ENCODE measurements around the gene IRF9. TPM values are rescaled to one million over a fixed set of nuclear protein-coding genes. Genes with fewer than 3 reads are reported as not detected.

IRF9 gene
- total RNA-seq, 1 donor, result 63.1 TPM

DNA sequence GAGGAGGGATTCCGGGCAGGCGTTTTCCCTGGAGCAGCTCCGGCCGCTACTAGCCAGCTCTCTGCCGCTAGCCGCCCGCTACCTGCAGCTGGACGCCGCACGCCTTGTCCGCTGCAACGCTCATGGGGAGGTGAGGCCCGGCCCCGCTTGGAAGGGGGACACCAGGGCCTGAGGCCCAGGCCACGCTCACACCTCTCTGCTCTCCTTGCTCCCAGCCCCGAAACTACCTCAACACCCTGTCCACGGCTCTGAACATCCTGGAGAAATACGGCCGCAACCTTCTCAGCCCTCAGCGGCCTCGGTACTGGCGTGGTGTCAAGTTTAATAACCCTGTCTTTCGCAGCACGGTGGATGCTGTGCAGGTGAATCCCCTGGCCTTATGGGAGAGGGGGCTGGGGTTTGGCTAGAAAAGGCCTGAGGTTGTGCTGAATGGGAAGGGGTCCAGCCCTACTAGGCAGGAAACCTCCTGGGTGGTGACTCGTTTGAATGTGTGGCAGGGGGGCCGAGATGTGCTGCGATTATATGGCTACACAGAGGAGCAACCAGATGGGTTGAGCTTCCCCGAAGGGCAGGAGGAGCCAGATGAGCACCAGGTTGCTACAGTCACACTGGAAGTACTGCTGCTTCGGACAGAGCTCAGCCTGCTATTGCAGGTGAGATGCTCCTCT lies 13.2 kb upstream of the IRF9 start:
- TF ChIP-seq, protein P1, sequence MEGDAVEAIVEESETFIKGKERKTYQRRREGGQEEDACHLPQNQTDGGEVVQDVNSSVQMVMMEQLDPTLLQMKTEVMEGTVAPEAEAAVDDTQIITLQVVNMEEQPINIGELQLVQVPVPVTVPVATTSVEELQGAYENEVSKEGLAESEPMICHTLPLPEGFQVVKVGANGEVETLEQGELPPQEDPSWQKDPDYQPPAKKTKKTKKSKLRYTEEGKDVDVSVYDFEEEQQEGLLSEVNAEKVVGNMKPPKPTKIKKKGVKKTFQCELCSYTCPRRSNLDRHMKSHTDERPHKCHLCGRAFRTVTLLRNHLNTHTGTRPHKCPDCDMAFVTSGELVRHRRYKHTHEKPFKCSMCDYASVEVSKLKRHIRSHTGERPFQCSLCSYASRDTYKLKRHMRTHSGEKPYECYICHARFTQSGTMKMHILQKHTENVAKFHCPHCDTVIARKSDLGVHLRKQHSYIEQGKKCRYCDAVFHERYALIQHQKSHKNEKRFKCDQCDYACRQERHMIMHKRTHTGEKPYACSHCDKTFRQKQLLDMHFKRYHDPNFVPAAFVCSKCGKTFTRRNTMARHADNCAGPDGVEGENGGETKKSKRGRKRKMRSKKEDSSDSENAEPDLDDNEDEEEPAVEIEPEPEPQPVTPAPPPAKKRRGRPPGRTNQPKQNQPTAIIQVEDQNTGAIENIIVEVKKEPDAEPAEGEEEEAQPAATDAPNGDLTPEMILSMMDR (IDR thresholded peaks at IDR 0.05; ENCODE audit: insufficient read depth, low read length), result no peak

DNA sequence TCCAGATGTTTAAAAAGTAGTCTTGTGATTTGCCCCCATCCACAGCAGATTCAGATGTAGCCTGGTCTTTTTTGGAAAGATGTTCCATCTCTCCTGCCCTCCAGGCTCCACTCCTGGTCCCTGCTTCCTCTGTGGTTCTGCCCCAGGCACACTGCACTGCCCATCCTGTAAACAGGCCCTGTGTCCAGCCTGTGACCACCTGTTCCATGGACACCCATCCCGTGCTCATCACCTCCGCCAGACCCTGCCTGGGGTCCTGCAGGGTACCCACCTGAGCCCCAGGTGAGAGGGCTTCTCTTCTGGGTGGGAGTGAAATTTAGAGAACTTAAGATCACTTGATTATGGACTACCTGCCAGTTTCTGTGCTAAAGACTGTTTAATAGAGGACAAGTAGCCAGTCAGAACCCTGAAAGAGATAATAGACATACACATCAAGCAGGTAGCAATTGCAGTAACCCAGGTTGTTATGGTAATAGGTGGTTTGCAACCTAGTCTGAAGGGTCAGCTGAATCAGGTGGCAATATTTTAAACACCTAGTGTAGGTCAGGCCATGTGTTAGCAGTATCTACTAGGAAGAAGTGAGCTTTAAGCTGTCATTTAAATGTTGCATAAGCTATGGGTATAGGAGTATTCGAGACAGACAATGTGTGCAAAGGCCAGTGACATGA lies 11.6 kb upstream of the IRF9 start:
- H3K4me3 ChIP-seq (ENCODE audit: low read depth, low read length), result no peak overlapping the region
- DNase-seq (ENCODE audit: low read depth), result no peak
- TF ChIP-seq, protein P1 (IDR thresholded peaks at IDR 0.05; ENCODE audit: insufficient read depth, low read length), result no peak

More for the DNA sequence above, 13.2 kb upstream of the IRF9 start:
- H3K4me3 ChIP-seq (ENCODE audit: low read depth, low read length), result peak overlapping the region; percentile 89
- DNase-seq (ENCODE audit: low read depth), result no peak

GRCh38 chr14:24150061-24150460 lies 11.0 kb upstream of the IRF9 start:
- no peak for DNase-seq (ENCODE audit: low read depth)
- TF ChIP-seq, protein P1 (IDR thresholded peaks at IDR 0.05; ENCODE audit: insufficient read depth, low read length), result no peak
- H3K4me3 ChIP-seq (ENCODE audit: low read depth, low read length), result no peak overlapping the region

DNA sequence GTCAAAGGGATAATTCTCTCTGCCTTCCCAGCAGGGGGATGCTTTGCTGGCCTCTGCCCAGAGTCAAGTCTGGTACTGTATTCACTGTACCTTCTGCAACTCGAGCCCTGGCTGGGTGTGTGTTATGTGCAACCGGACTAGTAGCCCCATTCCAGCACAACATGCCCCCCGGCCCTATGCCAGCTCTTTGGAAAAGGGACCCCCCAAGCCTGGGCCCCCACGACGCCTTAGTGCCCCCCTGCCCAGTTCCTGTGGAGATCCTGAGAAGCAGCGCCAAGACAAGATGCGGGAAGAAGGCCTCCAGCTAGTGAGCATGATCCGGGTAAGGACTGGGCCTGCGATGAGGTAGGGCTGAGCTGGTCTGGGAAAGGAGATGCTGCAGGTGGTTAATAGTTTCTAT lies 10.5 kb upstream of the IRF9 start:
- TF ChIP-seq, protein P1 (IDR thresholded peaks at IDR 0.05; ENCODE audit: insufficient read depth, low read length), result no peak
- no peak overlapping the region for H3K4me3 ChIP-seq (ENCODE audit: low read depth, low read length)
- DNase-seq (ENCODE audit: low read depth), result no peak

- H3K4me3 ChIP-seq (ENCODE audit: low read depth, low read length), result no peak overlapping the region
- TF ChIP-seq, protein P1 (IDR thresholded peaks at IDR 0.05; ENCODE audit: insufficient read depth, low read length), result no peak
- DNase-seq (ENCODE audit: low read depth), result no peak
Observed at GRCh38 chr14:24150993-24151392, 10.1 kb upstream of the IRF9 start.

DNA sequence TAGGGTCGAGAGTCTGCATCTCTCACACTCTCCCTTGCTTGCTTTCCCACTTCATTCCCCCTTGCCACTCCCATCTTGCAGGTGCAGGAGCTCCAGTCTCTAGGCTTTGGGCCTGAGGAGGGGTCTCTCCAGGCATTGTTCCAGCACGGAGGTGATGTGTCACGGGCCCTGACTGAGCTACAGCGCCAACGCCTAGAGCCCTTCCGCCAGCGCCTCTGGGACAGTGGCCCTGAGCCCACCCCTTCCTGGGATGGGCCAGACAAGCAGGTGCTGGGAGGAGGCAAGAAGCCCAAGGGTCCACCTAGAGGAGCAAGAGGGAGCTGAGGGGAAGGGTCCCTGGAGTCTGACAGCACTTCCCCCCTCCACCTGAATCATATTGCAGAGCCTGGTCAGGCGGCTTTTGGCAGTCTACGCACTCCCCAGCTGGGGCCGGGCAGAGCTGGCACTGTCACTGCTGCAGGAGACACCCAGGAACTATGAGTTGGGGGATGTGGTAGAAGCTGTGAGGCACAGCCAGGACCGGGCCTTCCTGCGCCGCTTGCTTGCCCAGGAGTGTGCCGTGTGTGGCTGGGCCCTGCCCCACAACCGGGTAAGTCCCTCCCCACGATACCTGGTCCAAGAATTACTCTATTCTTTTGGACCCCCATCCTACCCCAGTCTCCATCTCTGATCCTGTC lies 9.5 kb upstream of the IRF9 start:
- TF ChIP-seq, protein P1 (IDR thresholded peaks at IDR 0.05; ENCODE audit: insufficient read depth, low read length), result no peak
- DNase-seq (ENCODE audit: low read depth), result no peak
- no peak overlapping the region for H3K4me3 ChIP-seq (ENCODE audit: low read depth, low read length)

Data from fibroblast of the aortic adventitia (primary cell).